HEK293 (cell line): ENCODE data around the gene MEI1.
A peak's percentile ranks its signal among the peaks of the same experiment; 100 is the strongest.

Source experiments
- CTCF ChIA-PET: fragments of 350-600 bp; formaldehyde crosslinking; extraction: SDS; loops from one replicate; lab custom pipeline; 2021; ENCODE audit warnings: antibody characterized with exemption; lab: Yijun Ruan, JAX
- POLR2A ChIA-PET: fragments of 300-600 bp; formaldehyde crosslinking; extraction: SDS; loops from one replicate; lab custom pipeline; 2020; ENCODE audit warnings: antibody characterized with exemption, inconsistent platforms; lab: Yijun Ruan, JAX
- H3K27ac ChIP-seq: fragments of 200-500 bp; sonication (Bioruptor generic); 2 replicates; pipeline ENCODE4 v1.5.1; 2014; ENCODE audit warnings: low read depth, low read length, control low read depth, inconsistent platforms; ENCODE audit errors: extremely low read depth
- H3K36me3 ChIP-seq, 2 experiments: fragments of 200-500 bp in 1 of 2; sonication (Bioruptor generic) in 1 of 2; 1 replicate in 1 of 2; 2 replicates in 1 of 2; pipeline ENCODE4 v1.5.1; 2014 to 2017; ENCODE audit warnings: inconsistent platforms in 2 of 2, low read length in 2 of 2; ENCODE audit not compliant: control insufficient read depth in 2 of 2, insufficient read depth in 1 of 2
- H3K4me1 ChIP-seq: fragments of 200-500 bp; sonication (Bioruptor generic); 2 replicates; pipeline ENCODE4 v1.5.1; 2014; ENCODE audit warnings: mild to moderate bottlenecking, low read length, inconsistent platforms; ENCODE audit not compliant: control insufficient read depth, insufficient read depth
- H3K4me3 ChIP-seq: 2 replicates; pipeline ENCODE4 v1.5.1; 2011; ENCODE audit warnings: low read depth, mild to moderate bottlenecking, control low read depth, low read length, moderate library complexity
- H3K9me3 ChIP-seq: fragments of 200-500 bp; sonication (Bioruptor generic); 2 replicates; pipeline ENCODE4 v1.5.1; 2014; ENCODE audit warnings: low read depth, low read length, inconsistent platforms; ENCODE audit not compliant: control insufficient read depth, insufficient read depth
- IKZF3 ChIP-seq: fragments of 450-650 bp; IDR thresholded peaks from 2 replicates; pipeline ENCODE4 v1.5.0; 2018; ENCODE audit warnings: missing biosample characterization, mild to moderate bottlenecking, missing genetic modification characterization, moderate library complexity
- KLF9 ChIP-seq: fragments of 450-650 bp; formaldehyde crosslinking; IDR thresholded peaks from 2 replicates; pipeline ENCODE4 v1.5.1; 2016; ENCODE audit warnings: missing biosample characterization, missing genetic modification characterization, low read depth
- MYNN ChIP-seq: fragments of 450-650 bp; formaldehyde crosslinking; IDR thresholded peaks from 2 replicates; pipeline ENCODE4 v1.5.1; 2016; ENCODE audit warnings: missing biosample characterization, missing genetic modification characterization, borderline replicate concordance
- SP2 ChIP-seq: fragments of 450-650 bp; formaldehyde crosslinking; IDR thresholded peaks from 2 replicates; pipeline ENCODE4 v1.5.1; 2016; ENCODE audit warnings: missing biosample characterization, missing genetic modification characterization
- SP3 ChIP-seq: fragments of 450-650 bp; formaldehyde crosslinking; IDR thresholded peaks from 2 replicates; pipeline ENCODE4 v1.5.1; 2016; ENCODE audit warnings: missing biosample characterization, missing genetic modification characterization
- ZBTB1 ChIP-seq: fragments of 450-650 bp; formaldehyde crosslinking; IDR thresholded peaks from 2 replicates; pipeline ENCODE4 v1.5.1; 2016; ENCODE audit warnings: missing biosample characterization, missing genetic modification characterization
- ZBTB17 ChIP-seq: fragments of 450-650 bp; formaldehyde crosslinking; IDR thresholded peaks from 2 replicates; pipeline ENCODE4 v1.5.1; 2016; ENCODE audit warnings: missing biosample characterization, missing genetic modification characterization
- ZBTB21 ChIP-seq: fragments of 450-650 bp; formaldehyde crosslinking; IDR thresholded peaks from 2 replicates; pipeline ENCODE4 v1.5.1; 2017; ENCODE audit warnings: missing biosample characterization, missing genetic modification characterization
- ZNF10 ChIP-seq: fragments of 450-650 bp; formaldehyde crosslinking; IDR thresholded peaks from 2 replicates; pipeline ENCODE4 v1.5.1; 2017; ENCODE audit warnings: missing biosample characterization, missing genetic modification characterization
- ZNF112 ChIP-seq: fragments of 450-650 bp; formaldehyde crosslinking; IDR thresholded peaks from 2 replicates; pipeline ENCODE4 v1.5.0; 2017; ENCODE audit warnings: missing biosample characterization, missing genetic modification characterization
- ZNF404 ChIP-seq: fragments of 450-650 bp; formaldehyde crosslinking; IDR thresholded peaks from 2 replicates; pipeline ENCODE4 v1.5.1; 2017; ENCODE audit warnings: missing biosample characterization, missing genetic modification characterization
- ZNF529 ChIP-seq: fragments of 450-650 bp; formaldehyde crosslinking; IDR thresholded peaks from 2 replicates; pipeline ENCODE4 v1.5.1; 2017; ENCODE audit warnings: missing genetic modification characterization, missing biosample characterization; ENCODE audit not compliant: insufficient replicate concordance
- ZNF555 ChIP-seq: fragments of 450-650 bp; formaldehyde crosslinking; conservative IDR thresholded peaks from 2 replicates; pipeline ENCODE4 v1.5.1; 2017; ENCODE audit warnings: missing biosample characterization, mild to moderate bottlenecking, missing genetic modification characterization, inconsistent platforms
- ZNF629 ChIP-seq: fragments of 450-650 bp; formaldehyde crosslinking; IDR thresholded peaks from 2 replicates; pipeline ENCODE4 v1.5.1; 2017; ENCODE audit warnings: missing biosample characterization, missing genetic modification characterization
- ZNF830 ChIP-seq: fragments of 450-650 bp; IDR thresholded peaks from 2 replicates; pipeline ENCODE4 v1.5.0; 2018; ENCODE audit warnings: missing biosample characterization, missing genetic modification characterization, low read depth, mild to moderate bottlenecking, moderate library complexity
- ZSCAN16 ChIP-seq: fragments of 450-650 bp; formaldehyde crosslinking; IDR thresholded peaks from 2 replicates; pipeline ENCODE4 v1.5.1; 2016; ENCODE audit warnings: missing biosample characterization, missing genetic modification characterization
- ZXDB ChIP-seq: fragments of 450-650 bp; formaldehyde crosslinking; IDR thresholded peaks from 2 replicates; pipeline ENCODE4 v1.5.1; 2016; ENCODE audit warnings: missing biosample characterization, missing genetic modification characterization
- TF ChIP-seq, protein P1 (sequence below): fragments of 450-650 bp; formaldehyde crosslinking; IDR thresholded peaks from 2 replicates; pipeline ENCODE4 v1.5.1; 2016; ENCODE audit warnings: missing biosample characterization, missing genetic modification characterization
- TF ChIP-seq, protein P2 (sequence below): fragments of 450-650 bp; formaldehyde crosslinking; IDR thresholded peaks from 2 replicates; pipeline ENCODE4 v1.5.1; 2016; ENCODE audit warnings: missing biosample characterization, missing genetic modification characterization, low read depth
- TF ChIP-seq, protein P3 (sequence below): fragments of 450-650 bp; formaldehyde crosslinking; optimal IDR thresholded peaks from 2 replicates; pipeline ENCODE3; 2016; ENCODE audit warnings: missing biosample characterization, mild to moderate bottlenecking, missing genetic modification characterization
- TF ChIP-seq, protein P4 (sequence below): fragments of 450-650 bp; formaldehyde crosslinking; conservative IDR thresholded peaks from 2 replicates; pipeline ENCODE4 v1.5.1; 2016; ENCODE audit warnings: low read depth, missing biosample characterization, missing genetic modification characterization

The MEI1 gene

DNA sequence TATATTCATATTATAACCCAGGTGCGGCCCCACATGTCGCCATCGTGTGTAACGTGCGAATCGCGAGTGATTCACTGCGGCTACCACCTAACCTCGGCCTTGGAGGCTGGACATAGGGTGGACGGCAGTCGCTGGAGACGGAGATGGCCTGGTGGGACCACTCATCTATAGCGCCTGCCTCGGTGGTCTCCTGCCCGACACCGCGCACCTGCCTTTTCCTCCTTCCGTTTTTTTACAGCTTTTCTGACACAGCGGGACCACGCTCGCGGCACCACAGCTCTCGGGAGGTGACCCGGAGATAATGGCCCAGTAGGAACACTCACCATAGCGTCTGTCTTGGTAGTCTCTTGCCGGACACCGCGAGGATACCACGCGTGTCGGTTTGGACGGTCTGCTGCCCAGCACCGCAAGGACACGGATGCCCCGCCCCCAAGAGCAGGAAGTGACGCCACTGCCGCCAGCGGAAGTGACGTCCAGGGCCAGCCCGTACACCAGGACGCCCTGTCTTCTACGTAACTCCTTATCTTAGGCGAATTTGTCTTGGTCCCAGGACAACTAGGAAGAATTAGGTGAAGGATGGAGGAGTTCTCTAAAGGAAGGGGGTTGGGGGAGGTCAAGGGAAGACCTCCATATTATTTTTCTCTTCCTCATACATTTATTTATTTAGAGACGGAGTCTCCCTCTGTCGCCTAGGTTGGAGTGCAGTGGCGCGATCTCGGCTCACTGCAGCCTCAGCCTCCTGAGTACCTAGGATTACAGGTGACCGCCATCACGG lies 17.1 kb upstream of the MEI1 start:
- TF ChIP-seq, protein P1, sequence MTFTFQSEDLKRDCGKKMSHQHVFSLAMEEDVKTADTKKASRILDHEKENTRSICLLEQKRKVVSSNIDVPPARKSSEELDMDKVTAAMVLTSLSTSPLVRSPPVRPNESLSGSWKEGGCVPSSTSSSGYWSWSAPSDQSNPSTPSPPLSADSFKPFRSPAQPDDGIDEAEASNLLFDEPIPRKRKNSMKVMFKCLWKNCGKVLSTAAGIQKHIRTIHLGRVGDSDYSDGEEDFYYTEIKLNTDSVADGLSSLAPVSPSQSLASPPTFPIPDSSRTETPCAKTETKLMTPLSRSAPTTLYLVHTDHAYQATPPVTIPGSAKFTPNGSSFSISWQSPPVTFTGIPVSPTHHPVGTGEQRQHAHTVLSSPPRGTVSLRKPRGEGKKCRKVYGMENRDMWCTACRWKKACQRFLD (tag by site-specific recombination): no peak
- TF ChIP-seq ZXDB (tag by site-specific recombination) (peak; percentile 27; the same call in 1 of the 2 replicates), ZNF10 (tag by site-specific recombination) (peak; percentile 62; the same call in 1 of the 2 replicates), ZNF629 (peak; percentile 98), ZBTB1 (tag by site-specific recombination) (no peak), MYNN (tag by site-specific recombination) (no peak), IKZF3 (peak; percentile 54; the same call in 1 of the 2 replicates), KLF9 (tag by site-specific recombination) (peak; percentile 58; the same call in 1 of the 2 replicates), ZBTB21 (tag by site-specific recombination) (peak; percentile 94), ZNF830 (tag by site-specific recombination) (no peak), ZSCAN16 (tag by site-specific recombination) (no peak), ZBTB17 (tag by site-specific recombination) (peak; percentile 19; the same call in 1 of the 2 replicates), SP3 (tag by site-specific recombination) (peak; percentile 30), SP2 (tag by site-specific recombination) (peak; percentile 70), ZNF112 (tag by site-specific recombination) (no peak), ZNF555 (tag by site-specific recombination) (no peak), ZNF404 (no peak), ZNF529 (tag by site-specific recombination) (no peak)
- TF ChIP-seq, protein P2, sequence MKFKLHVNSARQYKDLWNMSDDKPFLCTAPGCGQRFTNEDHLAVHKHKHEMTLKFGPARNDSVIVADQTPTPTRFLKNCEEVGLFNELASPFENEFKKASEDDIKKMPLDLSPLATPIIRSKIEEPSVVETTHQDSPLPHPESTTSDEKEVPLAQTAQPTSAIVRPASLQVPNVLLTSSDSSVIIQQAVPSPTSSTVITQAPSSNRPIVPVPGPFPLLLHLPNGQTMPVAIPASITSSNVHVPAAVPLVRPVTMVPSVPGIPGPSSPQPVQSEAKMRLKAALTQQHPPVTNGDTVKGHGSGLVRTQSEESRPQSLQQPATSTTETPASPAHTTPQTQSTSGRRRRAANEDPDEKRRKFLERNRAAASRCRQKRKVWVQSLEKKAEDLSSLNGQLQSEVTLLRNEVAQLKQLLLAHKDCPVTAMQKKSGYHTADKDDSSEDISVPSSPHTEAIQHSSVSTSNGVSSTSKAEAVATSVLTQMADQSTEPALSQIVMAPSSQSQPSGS (tag by site-specific recombination): peak; percentile 14; the same call in 1 of the 2 replicates
- TF ChIP-seq, protein P3, sequence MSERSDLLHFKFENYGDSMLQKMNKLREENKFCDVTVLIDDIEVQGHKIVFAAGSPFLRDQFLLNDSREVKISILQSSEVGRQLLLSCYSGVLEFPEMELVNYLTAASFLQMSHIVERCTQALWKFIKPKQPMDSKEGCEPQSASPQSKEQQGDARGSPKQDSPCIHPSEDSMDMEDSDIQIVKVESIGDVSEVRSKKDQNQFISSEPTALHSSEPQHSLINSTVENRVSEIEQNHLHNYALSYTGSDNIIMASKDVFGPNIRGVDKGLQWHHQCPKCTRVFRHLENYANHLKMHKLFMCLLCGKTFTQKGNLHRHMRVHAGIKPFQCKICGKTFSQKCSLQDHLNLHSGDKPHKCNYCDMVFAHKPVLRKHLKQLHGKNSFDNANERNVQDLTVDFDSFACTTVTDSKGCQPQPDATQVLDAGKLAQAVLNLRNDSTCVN (tag by site-specific recombination): peak; percentile 10
- TF ChIP-seq, protein P4, sequence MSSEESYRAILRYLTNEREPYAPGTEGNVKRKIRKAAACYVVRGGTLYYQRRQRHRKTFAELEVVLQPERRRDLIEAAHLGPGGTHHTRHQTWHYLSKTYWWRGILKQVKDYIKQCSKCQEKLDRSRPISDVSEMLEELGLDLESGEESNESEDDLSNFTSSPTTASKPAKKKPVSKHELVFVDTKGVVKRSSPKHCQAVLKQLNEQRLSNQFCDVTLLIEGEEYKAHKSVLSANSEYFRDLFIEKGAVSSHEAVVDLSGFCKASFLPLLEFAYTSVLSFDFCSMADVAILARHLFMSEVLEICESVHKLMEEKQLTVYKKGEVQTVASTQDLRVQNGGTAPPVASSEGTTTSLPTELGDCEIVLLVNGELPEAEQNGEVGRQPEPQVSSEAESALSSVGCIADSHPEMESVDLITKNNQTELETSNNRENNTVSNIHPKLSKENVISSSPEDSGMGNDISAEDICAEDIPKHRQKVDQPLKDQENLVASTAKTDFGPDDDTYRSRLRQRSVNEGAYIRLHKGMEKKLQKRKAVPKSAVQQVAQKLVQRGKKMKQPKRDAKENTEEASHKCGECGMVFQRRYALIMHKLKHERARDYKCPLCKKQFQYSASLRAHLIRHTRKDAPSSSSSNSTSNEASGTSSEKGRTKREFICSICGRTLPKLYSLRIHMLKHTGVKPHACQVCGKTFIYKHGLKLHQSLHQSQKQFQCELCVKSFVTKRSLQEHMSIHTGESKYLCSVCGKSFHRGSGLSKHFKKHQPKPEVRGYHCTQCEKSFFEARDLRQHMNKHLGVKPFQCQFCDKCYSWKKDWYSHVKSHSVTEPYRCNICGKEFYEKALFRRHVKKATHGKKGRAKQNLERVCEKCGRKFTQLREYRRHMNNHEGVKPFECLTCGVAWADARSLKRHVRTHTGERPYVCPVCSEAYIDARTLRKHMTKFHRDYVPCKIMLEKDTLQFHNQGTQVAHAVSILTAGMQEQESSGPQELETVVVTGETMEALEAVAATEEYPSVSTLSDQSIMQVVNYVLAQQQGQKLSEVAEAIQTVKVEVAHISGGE (tag by site-specific recombination): peak; percentile 62; the same call in 1 of the 2 replicates
- TF ChIP-seq, all 188 proteins: peak for 12
- Histone ChIP-seq H3K27ac (peak overlapping the region; percentile 66), H3K9me3 (no peaks in the 10 kb centered on the region), H3K36me3 (peaks cover 37 to 39% of the 10 kb centered on the region in 2 experiments), H3K4me3 (peak overlapping the region; percentile 81), H3K4me1 (peaks cover 4% of the 10 kb centered on the region; the same call in 1 of the 2 replicates)
- ChIA-PET CTCF (interaction anchor here (6.5 kb wide), 1 partner anchor 15 kb away, joined by 43 read pairs; no protein-coding TSS in a partner anchor), POLR2A (interaction anchor here (1.5 kb wide), 1 partner anchor 15 kb away, joined by 14 read pairs; no protein-coding TSS in a partner anchor)
